Measurements from ENCODE around the gene KRTAP3-2. TPM values are rescaled to one million over a fixed set of nuclear protein-coding genes. Genes with fewer than 3 reads are reported as not detected.

The KRTAP3-2 gene
- total and polyA plus RNA-seq, 11 donors: not detected

- 72 to 84% (median 80%) methylated on average over 9 to 13 of the region's 13 CpGs for WGBS, 4 donors
Observed at GRCh38 chr17:41016578-41017215, 17.0 kb upstream of the KRTAP3-2 start.

GRCh38 chr17:41015454-41015853, 15.7 kb upstream of the KRTAP3-2 start:
- Histone ChIP-seq H3K36me3 (no peaks in the 10 kb centered on the region), H3K27ac (no peak overlapping the region), H3K4me3 (no peak overlapping the region), H3K27me3 (peaks cover 0 to 4% (median 0%) of the 10 kb centered on the region in 9 donors), H3K4me1 (peaks cover 0 to 9% (median 0%) of the 10 kb centered on the region in 12 donors), H3K9me3 (no peaks in the 10 kb centered on the region)
- no peak for ATAC-seq
- 67 to 77% (median 72%) methylated on average over 7 of the region's 7 CpGs for WGBS, 4 donors
- DNase-seq: no peak
- TF ChIP-seq, protein P1, sequence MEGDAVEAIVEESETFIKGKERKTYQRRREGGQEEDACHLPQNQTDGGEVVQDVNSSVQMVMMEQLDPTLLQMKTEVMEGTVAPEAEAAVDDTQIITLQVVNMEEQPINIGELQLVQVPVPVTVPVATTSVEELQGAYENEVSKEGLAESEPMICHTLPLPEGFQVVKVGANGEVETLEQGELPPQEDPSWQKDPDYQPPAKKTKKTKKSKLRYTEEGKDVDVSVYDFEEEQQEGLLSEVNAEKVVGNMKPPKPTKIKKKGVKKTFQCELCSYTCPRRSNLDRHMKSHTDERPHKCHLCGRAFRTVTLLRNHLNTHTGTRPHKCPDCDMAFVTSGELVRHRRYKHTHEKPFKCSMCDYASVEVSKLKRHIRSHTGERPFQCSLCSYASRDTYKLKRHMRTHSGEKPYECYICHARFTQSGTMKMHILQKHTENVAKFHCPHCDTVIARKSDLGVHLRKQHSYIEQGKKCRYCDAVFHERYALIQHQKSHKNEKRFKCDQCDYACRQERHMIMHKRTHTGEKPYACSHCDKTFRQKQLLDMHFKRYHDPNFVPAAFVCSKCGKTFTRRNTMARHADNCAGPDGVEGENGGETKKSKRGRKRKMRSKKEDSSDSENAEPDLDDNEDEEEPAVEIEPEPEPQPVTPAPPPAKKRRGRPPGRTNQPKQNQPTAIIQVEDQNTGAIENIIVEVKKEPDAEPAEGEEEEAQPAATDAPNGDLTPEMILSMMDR (IDR thresholded peaks at IDR 0.05): no peak
- TF ChIP-seq POLR2A (IDR thresholded peaks at IDR 0.05): no peak
- intact Hi-C loops (cut with DNase I): no loop called here

More at GRCh38 chr17:41016578-41017215, 17.0 kb upstream of the KRTAP3-2 start:
- Histone ChIP-seq H3K27me3 (peaks cover 0 to 4% (median 0%) of the 10 kb centered on the region in 9 donors), H3K9me3 (peaks cover 0 to 7% (median 0%) of the 10 kb centered on the region in 12 donors), H3K4me1 (peaks cover 0 to 9% (median 0%) of the 10 kb centered on the region in 12 donors), H3K27ac (no peak overlapping the region), H3K36me3 (no peaks in the 10 kb centered on the region), H3K4me3 (no peak overlapping the region)
- no peak for DNase-seq
- intact Hi-C loops (cut with DNase I): no loop called here
- no peak for ATAC-seq
- TF ChIP-seq, protein P1 (IDR thresholded peaks at IDR 0.05): no peak
- TF ChIP-seq POLR2A (IDR thresholded peaks at IDR 0.05): no peak

DNA sequence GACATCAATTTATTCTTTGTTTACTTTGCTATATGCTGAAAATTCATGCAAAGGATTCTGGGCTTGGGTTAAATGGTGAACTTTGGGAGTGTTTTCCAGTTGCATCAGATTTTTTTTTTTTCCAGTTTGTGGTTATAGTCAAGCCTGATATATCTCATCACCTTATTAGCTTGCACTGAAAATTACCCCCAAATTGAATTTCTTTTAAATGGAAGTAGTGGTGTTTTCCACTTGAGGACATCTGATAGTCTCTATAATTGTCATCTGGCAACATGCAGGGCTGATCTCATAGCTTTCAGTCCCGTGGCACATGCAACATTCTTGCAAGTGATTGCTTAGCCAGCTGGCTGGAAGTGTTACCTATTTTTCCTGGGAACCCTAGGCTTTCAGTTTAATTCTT, 13.9 kb upstream of the KRTAP3-2 start:
- Histone ChIP-seq H3K4me1 (peaks cover 0 to 9% (median 0%) of the 10 kb centered on the region in 12 donors), H3K27me3 (peaks cover 0 to 4% (median 0%) of the 10 kb centered on the region in 9 donors), H3K27ac (no peak overlapping the region), H3K36me3 (no peaks in the 10 kb centered on the region), H3K4me3 (no peak overlapping the region), H3K9me3 (no peaks in the 10 kb centered on the region)
- DNase-seq (no peak), ATAC-seq (peak in 1 of 4 donors; percentile 62)
- TF ChIP-seq, protein P1 (IDR thresholded peaks at IDR 0.05): no peak
- no peak for TF ChIP-seq POLR2A (IDR thresholded peaks at IDR 0.05)
- 3 to 13% (median 12%) methylated on average over 1 of the region's 1 CpG for whole genome bisulfite sequencing, 4 donors
- intact Hi-C loops (cut with DNase I): loop anchor here in 1 of 10 donors (5.0 kb wide), 1 partner anchor 51 kb away; no protein-coding TSS in a partner anchor

DNA sequence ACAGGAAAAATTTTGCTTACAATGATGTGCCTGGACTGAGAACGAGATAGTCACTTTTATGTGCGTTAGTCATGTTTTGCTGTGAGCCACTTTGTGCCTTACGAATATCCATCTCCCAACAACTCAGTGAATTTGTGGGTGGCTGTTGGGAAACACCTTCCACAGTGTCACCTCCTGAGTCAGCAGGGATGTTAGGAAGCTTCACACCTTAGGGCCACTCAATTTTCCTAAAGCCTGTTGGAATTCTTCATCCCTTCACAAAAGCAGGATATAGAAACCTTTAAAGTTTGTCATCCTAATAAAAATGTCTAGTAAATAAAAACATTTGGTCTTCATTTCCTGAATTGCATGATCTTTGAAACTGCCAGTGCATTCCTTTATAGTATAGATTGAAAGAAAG, 13.5 kb upstream of the KRTAP3-2 start:
- no peak for ATAC-seq
- H3K27ac ChIP-seq: no peak overlapping the region
- H3K36me3 ChIP-seq: no peaks in the 10 kb centered on the region
- no peak overlapping the region for H3K4me3 ChIP-seq
- intact Hi-C loops (cut with DNase I): loop anchor here in 1 of 10 donors (5.0 kb wide), 1 partner anchor 51 kb away; no protein-coding TSS in a partner anchor
- H3K9me3 ChIP-seq: no peaks in the 10 kb centered on the region
- 60 to 81% (median 78%) methylated on average over 3 of the region's 3 CpGs for WGBS, 4 donors
- H3K4me1 ChIP-seq: peaks cover 0 to 9% (median 0%) of the 10 kb centered on the region in 12 donors
- peaks cover 0 to 4% (median 0%) of the 10 kb centered on the region in 9 donors for H3K27me3 ChIP-seq
- TF ChIP-seq POLR2A (IDR thresholded peaks at IDR 0.05): no peak
- TF ChIP-seq, protein P1 (IDR thresholded peaks at IDR 0.05): no peak
- DNase-seq: no peak

Measured in heart left ventricle (tissue), 16 donors.